CD4-positive, alpha-beta T cell treated with Interferon gamma for 1 hour (primary cell): ENCODE measurements around the gene RASIP1.

Experiments
- DNase-seq: peaks from one replicate; pipeline ENCODE4 v3.0.0-alpha.2; 2020

Gene RASIP1

DNA sequence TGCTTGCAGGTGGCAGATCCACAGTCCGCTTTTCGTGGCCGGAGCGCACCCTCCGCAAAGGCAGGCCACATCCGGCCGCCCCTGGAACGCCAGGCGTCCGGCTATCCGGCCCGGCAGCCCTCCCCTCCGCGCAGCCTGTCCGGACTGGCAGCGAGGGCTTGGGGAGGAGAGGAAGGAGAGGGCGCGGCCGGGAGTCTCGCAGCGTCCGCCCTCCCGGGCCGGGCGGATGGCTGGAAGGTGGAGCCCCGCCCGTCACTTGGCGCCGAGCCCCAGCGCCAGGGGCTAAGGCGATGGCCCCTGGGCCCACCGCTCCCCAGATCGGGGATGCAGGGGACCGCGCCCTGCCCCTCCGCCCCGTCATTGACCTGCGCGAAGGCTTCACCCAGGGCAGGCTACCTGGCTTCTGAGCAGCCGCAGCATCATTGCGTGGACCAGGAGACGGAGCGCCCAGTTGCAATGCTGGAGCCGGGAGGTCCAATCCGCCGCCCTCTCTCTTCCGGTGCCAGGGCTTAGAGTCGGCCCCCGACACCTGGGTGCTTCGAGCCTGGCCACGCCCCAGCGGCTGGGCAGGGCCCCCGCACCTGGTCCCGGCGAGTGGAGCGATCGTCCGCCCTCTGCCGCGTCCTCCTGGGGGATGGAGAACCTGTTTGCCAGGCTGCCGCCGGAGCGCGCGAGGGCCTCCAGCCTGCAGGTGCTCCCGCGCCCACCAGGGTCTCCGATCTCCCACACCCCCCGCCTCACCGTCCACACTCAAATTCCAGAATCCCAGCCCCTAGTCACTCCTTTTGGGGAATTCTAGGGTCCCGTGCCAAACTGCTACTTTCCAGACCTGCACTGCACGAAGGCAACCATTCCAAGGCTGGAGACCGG is 12.3 kb upstream of the RASIP1 start, which contains the start of gene FUT1:
TSS of gene FUT1 (minus strand) at position 146 of the 870 bp plus-strand sequence. CDS start 1,360 bp downstream, outside the sequence.
- DNase-seq, result peak; percentile 34

DNA sequence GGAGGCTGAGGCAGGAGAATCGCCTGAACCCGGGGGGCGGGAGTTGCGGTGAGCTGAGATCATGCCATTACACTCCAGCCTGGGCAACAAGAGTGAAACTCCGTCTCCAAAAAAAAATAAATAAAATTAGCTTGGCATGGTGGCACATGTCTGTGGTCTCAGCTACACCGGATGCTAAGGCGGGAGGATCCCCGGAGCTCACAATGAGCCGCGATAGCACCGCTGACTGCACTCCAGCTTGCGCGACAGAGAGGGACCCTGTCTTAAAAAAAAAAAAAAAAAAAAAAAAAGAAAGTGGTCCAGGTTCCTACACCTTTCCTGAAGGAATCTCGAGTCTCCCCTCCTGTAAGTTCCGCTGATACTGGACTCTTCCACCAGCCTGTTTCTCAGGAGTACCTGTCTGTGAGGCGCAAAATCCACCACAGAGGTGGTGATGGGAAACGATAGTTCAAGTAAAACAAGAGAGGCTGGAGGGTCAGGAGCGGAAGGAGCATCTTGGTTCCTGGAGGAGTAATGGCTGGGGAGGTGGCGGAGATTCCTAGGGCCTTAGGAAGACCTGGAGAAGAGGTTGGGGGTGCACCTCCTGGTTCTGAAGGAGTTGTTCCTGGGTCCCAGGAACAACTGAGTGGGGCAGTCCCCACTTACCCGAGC is 11.6 kb upstream of the RASIP1 start:
- DNase-seq, result no peak

DNA sequence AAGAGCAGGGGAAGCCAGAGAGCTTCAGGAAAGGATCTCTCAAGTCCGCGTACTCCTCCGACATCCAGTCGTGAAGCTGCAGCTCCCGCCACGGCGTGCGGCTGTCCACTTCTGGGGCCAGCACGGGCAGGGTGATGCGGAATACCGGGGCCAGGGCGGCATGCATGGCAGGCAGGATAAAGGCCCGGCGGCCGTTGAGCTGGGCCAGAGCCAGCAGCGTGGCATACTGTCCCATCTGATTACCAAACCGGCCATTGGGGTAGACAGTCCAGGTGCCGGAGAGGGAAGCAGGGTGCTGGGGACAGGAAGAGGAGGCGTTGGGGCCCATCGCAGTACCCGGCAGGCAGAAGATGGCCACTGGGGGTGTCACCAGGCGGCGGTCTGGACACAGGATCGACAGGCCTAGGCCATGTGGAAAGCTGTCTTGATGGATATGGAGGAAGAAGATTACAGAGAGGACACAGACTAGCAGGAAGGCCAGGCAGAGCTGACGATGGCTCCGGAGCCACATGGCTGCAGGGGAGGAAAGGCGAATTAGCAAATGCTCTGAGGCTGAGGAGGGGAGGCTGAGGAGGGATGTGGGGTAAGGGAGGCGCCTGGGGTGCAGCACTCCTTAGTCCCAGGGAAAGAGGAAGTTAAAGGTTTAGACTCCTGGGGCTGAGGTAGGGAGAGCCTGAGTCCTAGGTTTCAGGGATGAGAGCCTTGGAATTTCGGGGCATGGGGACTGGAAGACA is 10.5 kb upstream of the RASIP1 start:
- no peak for DNase-seq

GRCh38 chr19:48750351-48750750 is 9.9 kb upstream of the RASIP1 start:
- DNase-seq, result no peak

- no peak for DNase-seq
These were observed 9.3 kb upstream of the RASIP1 start for GRCh38 chr19:48749571-48750198.

DNA sequence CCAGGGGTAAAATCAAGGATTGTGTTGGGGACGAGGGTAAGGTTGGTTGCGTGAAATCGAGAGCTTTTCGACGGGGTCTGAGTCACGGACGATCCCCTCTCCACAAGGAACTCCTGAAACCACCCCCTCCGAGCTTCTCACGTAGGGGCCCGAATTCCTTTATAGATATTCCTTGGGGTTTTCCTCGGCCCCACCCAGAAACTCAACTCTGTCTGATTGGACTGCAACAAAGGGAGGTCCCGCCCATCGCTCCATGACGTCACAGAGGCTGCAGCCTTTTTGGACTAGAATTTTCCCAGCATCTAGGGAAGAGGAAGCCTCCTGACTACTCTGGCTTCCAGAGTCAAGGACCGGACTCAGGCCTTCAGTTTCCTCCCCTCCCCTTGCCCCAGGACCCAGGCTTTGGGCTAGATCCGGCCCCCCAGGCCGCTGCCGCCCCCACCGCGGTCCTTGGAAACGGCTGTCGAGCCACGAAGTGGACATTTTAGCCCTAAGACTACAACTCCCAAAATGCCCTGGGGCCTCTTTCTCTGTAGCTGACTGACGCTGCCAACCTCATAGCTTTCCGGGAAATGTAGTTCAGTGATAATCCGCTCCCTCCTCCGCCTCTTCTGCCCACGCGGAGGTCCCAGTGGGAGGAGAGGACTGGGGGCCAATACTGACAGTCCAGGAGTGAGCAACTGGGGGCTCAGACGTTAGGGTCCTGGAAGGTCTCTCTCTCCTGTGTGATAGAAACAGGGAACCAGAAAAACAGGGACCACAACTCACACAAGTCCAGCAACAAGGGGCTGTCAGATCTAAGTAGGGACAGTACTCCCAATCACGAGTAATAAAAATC is 6.5 kb upstream of the RASIP1 start, which contains the start of gene IZUMO1:
TSS of gene IZUMO1 (minus strand) at position 172 of the 838 bp plus-strand sequence. CDS start 1,050 bp downstream, outside the sequence.
- DNase-seq, result peak; percentile 63

GRCh38 chr19:48746110-48746509 is 5.7 kb upstream of the RASIP1 start:
- no peak for DNase-seq

DNA sequence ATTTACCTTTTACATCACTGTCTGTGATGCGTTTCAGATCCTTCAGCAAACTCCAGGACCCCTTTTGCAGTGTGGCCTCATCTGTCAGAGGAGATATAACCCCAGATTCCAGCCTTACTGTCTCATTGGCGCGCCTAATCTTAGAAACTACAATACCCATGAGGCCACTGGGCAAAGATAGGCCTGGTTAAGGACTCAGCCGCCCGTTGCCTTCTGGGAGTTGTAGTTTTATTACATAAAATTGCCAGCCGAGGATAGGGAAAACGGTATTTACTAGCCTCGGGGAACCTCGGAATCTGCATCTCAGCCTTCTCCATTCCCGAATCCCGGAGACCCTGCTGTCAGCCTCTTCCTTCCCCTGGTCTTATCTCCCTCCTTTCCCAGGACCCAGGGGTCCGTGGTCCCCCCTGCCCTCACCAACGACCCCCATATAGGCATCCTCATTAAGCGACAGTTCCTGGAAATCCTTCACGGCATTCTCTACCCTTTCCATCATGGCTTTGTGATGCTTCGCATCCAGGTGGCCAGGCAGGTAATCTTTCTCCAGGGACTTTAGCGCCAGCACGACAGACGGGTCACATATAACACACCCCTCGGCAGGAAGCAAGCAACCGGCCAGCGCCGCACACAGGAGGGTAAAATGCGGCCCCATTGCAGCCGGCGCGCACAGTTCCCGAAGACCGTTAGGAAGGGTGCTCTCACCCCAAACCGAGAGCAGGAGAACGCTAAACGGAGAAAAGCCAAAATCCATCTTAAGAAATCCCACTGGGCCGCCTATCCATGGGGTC is 5.0 kb upstream of the RASIP1 start:
- peak; percentile 49 for DNase-seq

DNA sequence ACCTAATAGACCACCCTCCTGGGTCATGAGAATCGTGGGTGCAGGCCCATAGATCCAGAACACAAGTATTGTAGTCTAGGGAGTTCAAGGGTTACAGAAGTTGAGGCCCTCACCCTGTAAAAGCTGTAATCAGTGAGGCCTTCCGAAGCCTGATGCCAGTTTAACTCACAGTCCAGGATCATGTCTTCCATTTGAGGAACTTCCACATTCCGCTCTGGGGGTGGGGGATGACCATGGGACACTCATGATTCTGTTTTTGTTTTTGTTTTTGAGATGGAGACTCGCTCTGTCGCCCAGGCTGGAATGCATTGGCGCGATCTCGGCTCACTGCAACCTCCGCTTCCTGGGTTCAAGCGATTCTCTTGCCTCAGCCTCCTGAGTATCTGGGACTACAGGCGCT is 1.7 kb upstream of the RASIP1 start:
- no peak for DNase-seq

DNA sequence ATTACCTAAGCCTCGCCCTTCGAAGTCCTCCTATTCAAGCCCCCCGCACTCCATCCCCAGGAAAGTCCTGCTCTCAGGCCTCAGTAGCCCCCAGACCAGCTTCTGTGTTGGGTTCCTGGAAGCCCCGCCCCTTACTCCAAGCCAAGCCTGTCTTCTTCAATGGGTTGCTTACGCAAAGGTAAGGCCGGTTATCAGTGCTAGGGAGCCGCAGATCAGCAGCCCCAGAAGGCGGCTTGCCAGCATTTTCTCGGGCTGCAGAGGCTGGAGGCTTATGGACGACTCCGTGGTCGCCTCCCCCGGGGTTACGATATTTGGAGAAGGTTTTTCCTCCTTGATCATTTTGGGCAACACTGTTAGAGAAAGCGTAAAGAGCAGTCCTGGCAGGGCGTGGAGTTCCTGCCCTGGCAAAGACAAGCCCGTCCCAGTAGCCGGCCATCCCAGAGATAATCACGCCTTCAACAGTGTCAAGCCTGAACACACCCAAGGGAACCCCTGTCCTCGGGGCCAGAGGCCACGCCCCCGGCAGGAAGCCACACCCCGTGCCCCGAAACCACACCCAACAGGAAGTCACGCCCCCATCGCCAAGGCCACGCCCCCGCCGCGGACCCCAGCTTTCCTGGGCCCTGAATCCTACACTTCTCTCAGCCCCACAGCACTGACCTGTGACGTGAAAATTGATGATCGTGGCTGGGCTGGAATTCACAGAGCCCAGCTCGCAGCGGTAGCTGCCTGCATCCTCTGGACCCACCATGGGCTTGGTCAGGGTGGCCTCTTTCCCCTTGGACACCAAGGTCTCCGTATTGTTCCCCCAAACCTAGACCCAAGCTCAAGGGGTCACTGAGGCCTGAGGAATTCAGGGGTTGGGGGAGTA is 954 bp upstream of the RASIP1 start:
- DNase-seq, result peak; percentile 16

GRCh38 chr19:48739404-48740163 is 826 bp downstream of the RASIP1 start:
- no peak for DNase-seq

- peak; percentile 90 for DNase-seq
These were observed 1.6 kb downstream of the RASIP1 start for GRCh38 chr19:48738557-48739403.

DNA sequence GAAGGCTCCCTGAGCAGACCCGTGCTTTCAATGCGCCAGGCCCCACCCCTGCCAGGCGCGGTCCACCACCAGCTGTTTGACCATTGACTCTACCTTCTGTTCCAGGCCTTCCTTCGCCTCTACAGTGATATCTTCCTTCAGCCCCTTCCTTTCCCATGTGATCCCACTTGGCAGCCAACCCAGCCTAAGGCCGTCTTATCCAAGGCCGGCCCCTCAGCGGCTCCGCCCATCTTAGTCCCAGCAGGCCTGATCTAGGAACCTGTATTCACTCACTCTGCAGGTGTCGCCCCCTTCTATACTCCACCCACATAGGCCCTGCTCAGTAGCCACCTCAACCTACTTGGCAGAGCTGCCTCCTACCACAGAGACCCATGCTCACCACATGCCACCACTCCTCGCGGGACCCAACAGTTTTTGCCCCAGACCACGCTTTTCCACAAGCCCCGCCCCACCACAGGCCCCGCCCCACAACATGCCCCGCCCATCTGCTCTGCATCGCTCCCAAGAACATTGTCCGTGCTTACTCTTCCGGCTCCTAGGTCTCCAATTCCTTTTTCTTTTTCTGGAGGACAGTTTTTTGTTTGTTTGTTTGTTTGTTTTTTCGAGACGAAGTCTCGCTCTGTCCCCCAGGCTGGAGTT is 2.9 kb downstream of the RASIP1 start:
- no peak for DNase-seq

DNA sequence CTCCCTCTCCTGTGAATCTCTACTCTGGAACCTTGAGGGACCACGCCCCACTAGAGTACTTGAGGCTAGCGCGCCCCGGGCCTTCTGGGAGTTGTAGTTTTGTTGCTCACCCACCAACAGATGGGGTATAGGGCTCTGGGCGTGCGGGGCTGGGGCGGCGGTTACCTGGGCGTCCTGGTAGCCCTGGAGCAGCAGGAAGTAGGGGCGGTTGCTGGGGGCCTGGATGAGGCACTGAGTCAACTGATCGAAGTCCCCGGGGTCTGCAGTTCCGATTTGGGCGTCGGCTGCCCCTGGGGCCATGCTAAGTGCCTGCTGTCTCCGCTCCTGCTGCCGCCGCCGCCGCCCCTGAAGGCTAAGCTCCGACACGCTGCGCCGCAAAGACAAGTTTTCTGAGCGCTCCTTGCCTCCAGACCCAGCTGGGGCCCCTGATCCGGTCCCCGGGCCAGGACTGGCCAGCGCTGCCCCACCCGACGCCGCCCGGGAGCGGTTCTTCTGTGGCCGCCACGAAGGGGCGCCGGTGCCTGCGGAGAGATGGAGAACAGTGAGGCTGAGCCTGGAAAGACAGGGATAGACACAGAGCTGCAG is 5.3 kb downstream of the RASIP1 start:
- no peak for DNase-seq

DNA sequence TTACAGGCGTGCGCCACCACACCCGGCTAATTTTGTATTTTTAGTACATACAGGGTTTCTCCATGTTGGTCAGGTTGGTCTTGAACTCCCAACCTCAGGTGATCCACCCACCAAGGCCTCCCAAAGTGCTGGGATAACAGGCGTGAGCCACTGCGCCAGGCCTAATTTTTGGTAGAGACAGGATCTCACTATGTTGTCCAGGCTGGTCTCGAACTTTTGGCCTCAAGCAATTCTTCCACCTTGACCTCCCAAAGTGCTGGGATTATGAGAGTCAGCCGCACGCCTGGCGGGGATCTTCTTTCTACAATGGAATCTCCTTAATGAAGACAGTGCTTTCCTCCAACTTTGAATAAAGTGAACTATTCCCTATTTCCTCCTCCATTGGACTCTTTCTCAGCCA is 5.8 kb downstream of the RASIP1 start:
- no peak for DNase-seq

DNA sequence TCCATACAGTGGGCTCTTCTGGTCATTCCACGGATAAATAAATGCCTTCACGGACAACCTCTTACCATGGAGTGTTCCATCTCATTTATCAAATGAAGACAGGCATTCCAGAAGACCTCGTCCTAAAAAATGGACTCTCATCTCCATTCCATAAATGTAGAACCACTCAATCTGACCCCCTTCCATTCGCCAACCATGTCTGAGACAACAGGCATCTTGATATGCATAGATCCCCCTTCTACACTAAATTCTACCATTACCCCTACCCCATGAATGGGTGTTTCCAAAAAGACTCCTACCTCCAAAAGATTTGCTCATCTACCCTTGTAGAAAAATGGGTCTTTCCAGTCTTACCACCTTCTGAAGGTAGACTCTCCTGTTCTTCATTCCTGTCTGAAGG is 9.0 kb downstream of the RASIP1 start:
- no peak for DNase-seq

DNA sequence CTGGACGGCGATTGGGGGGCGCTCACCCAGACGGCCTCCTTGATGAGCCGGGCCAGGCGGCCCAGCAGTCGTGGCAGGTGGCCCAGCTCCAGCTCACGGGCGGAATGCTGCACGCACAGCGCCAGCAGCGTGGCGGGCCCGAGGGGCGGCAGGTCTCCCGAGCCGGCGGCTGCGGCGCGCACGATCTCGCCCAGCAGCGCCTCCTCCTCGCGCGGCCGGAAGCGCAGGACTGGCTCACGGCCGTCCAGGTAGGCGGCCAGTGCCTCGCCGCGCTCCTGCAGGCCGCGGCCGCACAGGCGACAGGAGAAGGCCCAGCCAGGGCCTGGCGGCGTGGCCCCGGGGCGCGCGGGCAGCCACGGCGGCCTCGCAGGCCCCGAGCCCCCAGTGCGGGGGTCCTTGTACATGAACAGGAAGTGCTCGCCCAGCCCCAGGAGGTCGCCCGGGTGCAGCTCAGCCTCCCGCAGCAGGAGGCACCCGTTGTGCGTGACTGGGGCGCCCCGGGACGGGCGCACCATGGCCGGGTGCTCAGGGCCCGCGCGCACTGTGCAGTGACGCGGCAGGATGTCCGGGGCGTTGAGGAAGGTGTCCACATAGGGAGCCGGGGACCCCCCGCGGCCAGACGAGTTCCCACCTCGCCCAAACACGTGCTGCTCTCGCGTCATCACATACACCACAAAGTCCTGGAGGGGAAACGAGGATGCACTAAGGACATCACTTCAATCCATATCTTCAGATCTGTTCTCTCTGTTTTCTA is 11.3 kb downstream of the RASIP1 start:
- DNase-seq, result no peak
